ENCODE measurements around the gene OSBPL7.

Gene OSBPL7

GRCh38 chr17:47789611-47790561 is 31.7 kb downstream of the OSBPL7 start:
- Histone ChIP-seq H3K9me2 (replicated peaks; ENCODE audit: control insufficient read depth, low read length) (no peaks in the 10 kb centered on the region), H3K4me1 (ENCODE audit: control insufficient read depth, low read length) (no peaks in the 10 kb centered on the region), H3K27ac (ENCODE audit: low read depth, low read length) (no peak overlapping the region), H3K36me3 (ENCODE audit: control insufficient read depth, low read length) (no peaks in the 10 kb centered on the region), H3K79me2 (ENCODE audit: control insufficient read depth, low read length) (no peaks in the 10 kb centered on the region), H3K27me3 (ENCODE audit: control insufficient read depth, low read length) (peaks cover 31% of the 10 kb centered on the region), H4K20me1 (ENCODE audit: control insufficient read depth, insufficient read depth, low read depth, low read length) (no peaks in the 10 kb centered on the region), H3K9me3 (ENCODE audit: control insufficient read depth, insufficient read depth, low read length) (no peaks in the 10 kb centered on the region), H3K4me3 (ENCODE audit: low read length) (no peak overlapping the region), H3F3A (ENCODE audit: control insufficient read depth, insufficient read depth) (no peaks in the 10 kb centered on the region), H3K4me2 (ENCODE audit: low read length) (no peak overlapping the region)
- TF ChIP-seq EZH2phosphoT487 (IDR thresholded peaks at IDR 0.05; ENCODE audit: borderline replicate concordance, low read length) (no peak), CTCF (IDR thresholded peaks at IDR 0.05; ENCODE audit: low read depth, low read length, poor library complexity, severe bottlenecking) (no peak)

GRCh38 chr17:47785538-47786123 is 36.0 kb downstream of the OSBPL7 start:
- no peaks in the 10 kb centered on the region for H3K9me3 ChIP-seq (ENCODE audit: control insufficient read depth, insufficient read depth, low read length)
- no peaks in the 10 kb centered on the region for H3K9me2 ChIP-seq (replicated peaks; ENCODE audit: control insufficient read depth, low read length)
- no peak overlapping the region for H3K4me2 ChIP-seq (ENCODE audit: low read length)
- no peak overlapping the region for H3K4me3 ChIP-seq (ENCODE audit: low read length)
- no peaks in the 10 kb centered on the region; the same call in 1 of the 2 replicates for H3K27me3 ChIP-seq (ENCODE audit: control insufficient read depth, low read length)
- no peaks in the 10 kb centered on the region for H3K79me2 ChIP-seq (ENCODE audit: control insufficient read depth, low read length)
- no peaks in the 10 kb centered on the region for H3K36me3 ChIP-seq (ENCODE audit: control insufficient read depth, low read length)
- H3F3A ChIP-seq (ENCODE audit: control insufficient read depth, insufficient read depth) = no peaks in the 10 kb centered on the region
- no peak overlapping the region for H3K27ac ChIP-seq (ENCODE audit: low read depth, low read length)
- no peaks in the 10 kb centered on the region for H3K4me1 ChIP-seq (ENCODE audit: control insufficient read depth, low read length)
- H4K20me1 ChIP-seq (ENCODE audit: control insufficient read depth, insufficient read depth, low read depth, low read length) = no peaks in the 10 kb centered on the region
- TF ChIP-seq CTCF (IDR thresholded peaks at IDR 0.05; ENCODE audit: low read depth, low read length, poor library complexity, severe bottlenecking) = no peak

- no peaks in the 10 kb centered on the region for H3K9me3 ChIP-seq (ENCODE audit: control insufficient read depth, insufficient read depth, low read length)
- no peak overlapping the region for H3K4me3 ChIP-seq (ENCODE audit: low read length)
- no peak for TF ChIP-seq EZH2phosphoT487 (IDR thresholded peaks at IDR 0.05; ENCODE audit: borderline replicate concordance, low read length)
- TF ChIP-seq CTCF (IDR thresholded peaks at IDR 0.05; ENCODE audit: low read depth, low read length, poor library complexity, severe bottlenecking) = no peak
- no peaks in the 10 kb centered on the region; the same call in 1 of the 2 replicates for H3K27me3 ChIP-seq (ENCODE audit: control insufficient read depth, low read length)
- H3F3A ChIP-seq (ENCODE audit: control insufficient read depth, insufficient read depth) = no peaks in the 10 kb centered on the region
- H3K4me2 ChIP-seq (ENCODE audit: low read length) = no peak overlapping the region
- H4K20me1 ChIP-seq (ENCODE audit: control insufficient read depth, insufficient read depth, low read depth, low read length) = no peaks in the 10 kb centered on the region
- no peaks in the 10 kb centered on the region for H3K79me2 ChIP-seq (ENCODE audit: control insufficient read depth, low read length)
- no peaks in the 10 kb centered on the region for H3K9me2 ChIP-seq (replicated peaks; ENCODE audit: control insufficient read depth, low read length)
- H3K4me1 ChIP-seq (ENCODE audit: control insufficient read depth, low read length) = no peaks in the 10 kb centered on the region
- no peak overlapping the region for H3K27ac ChIP-seq (ENCODE audit: low read depth, low read length)
- no peaks in the 10 kb centered on the region for H3K36me3 ChIP-seq (ENCODE audit: control insufficient read depth, low read length)
These were observed 40.2 kb downstream of the OSBPL7 start for GRCh38 chr17:47781397-47781796.

All from DOHH2 (cell line).